ENCODE measurements around the gene TAS1R2.

Gene TAS1R2

DNA sequence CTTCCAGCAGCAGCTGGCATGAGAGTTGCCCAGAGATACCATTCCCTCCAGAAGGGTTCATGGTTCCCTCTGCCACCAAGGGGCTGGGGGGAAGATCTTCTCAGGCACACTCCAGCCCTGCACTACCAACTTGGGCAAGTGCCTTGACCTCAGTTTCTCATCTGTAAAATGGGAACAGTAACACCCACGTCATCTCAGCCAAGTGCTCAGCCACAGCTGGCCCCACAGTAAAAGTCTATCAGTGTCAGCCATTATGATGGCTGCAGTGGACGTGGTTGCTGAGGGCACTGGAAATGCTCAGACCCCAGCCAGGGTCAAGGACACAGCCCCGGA, 16.3 kb upstream of the TAS1R2 start:
- no peak overlapping the region for H3K4me3 ChIP-seq (ENCODE audit: control insufficient read depth, low read depth, low read length)
- TF ChIP-seq, protein P1, sequence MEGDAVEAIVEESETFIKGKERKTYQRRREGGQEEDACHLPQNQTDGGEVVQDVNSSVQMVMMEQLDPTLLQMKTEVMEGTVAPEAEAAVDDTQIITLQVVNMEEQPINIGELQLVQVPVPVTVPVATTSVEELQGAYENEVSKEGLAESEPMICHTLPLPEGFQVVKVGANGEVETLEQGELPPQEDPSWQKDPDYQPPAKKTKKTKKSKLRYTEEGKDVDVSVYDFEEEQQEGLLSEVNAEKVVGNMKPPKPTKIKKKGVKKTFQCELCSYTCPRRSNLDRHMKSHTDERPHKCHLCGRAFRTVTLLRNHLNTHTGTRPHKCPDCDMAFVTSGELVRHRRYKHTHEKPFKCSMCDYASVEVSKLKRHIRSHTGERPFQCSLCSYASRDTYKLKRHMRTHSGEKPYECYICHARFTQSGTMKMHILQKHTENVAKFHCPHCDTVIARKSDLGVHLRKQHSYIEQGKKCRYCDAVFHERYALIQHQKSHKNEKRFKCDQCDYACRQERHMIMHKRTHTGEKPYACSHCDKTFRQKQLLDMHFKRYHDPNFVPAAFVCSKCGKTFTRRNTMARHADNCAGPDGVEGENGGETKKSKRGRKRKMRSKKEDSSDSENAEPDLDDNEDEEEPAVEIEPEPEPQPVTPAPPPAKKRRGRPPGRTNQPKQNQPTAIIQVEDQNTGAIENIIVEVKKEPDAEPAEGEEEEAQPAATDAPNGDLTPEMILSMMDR (IDR thresholded peaks at IDR 0.05; ENCODE audit: control insufficient read depth, insufficient read depth, low read depth, low read length, missing control alignments): no peak
- no peak for DNase-seq (ENCODE audit: low read depth)

DNA sequence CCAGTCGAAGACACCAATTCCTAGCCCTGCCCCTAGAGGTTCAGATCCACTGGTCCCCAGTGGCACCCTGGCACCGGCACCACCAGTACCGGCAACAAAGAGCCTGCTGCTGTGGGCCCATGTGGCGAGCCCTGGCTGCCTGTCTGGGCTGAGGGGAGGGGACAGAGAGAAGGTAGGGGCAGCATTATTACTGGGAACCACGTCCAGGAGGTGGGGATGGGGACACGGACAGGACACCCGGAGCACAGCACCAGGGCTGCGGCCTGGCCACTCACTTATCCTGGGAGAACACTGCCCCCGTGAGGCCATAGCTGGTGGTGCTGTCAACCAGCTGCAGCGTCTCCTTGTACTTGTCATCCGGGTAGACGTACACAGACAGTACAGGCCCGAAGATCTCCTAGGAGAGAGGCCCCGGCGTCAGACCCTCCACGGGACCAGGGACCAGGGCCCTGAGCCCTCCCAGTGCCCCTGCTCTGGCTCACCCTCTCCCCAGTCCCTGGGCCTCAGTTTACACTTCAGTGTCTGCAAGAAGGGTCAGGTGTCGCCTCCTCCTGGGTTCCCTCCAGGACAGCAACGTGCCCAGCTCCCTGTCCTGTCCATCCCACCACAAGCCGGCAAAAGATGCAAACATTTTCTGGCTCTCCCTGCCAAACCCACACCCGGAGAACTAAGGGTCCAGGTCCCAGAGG, 15.8 kb upstream of the TAS1R2 start:
- TF ChIP-seq, protein P1 (IDR thresholded peaks at IDR 0.05; ENCODE audit: control insufficient read depth, insufficient read depth, low read depth, low read length, missing control alignments): peak; percentile 87
- no peak overlapping the region for H3K4me3 ChIP-seq (ENCODE audit: control insufficient read depth, low read depth, low read length)
- peak; percentile 50 for DNase-seq (ENCODE audit: low read depth)

DNA sequence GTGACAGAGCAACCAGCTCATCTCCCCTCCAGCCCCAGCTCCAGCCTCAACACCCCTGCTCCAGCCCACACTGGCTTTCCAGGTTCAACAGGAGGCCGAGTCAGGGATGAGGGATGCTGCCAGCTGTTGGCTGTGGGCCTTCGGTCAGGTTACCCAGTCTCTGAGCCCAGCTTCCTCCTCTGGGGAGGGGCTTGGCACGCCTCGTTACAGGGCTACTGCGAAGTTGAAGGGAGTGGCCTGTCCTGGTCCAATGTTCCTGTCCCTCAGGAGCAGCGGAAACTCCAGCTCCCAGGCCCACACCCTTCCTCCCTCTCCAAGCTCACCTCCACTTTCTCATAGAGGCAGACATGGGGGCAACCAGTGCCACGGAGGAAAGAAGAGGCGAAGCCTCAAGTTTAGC, 15.1 kb upstream of the TAS1R2 start:
- no peak for DNase-seq (ENCODE audit: low read depth)
- H3K4me3 ChIP-seq (ENCODE audit: control insufficient read depth, low read depth, low read length): no peak overlapping the region
- TF ChIP-seq, protein P1 (IDR thresholded peaks at IDR 0.05; ENCODE audit: control insufficient read depth, insufficient read depth, low read depth, low read length, missing control alignments): no peak

DNA sequence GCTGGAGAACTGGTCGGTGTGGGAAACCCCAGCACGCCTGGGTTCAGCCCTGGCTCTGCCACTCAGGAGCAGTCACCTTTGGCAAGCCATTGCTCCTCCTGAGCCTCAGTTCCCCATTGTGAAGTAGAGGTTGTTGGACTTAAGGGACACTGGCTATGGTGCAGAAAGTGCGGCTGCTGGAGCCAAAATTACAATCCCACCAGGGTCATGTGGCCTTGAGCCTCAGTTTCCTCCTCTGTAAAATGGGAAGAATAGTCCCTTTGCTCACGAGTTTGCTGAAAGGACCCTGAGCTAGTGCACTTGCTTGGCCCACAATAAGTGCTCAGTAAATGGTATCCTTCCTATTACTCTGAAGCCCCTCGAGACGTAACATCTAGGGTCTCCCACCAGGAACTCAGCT, 14.6 kb upstream of the TAS1R2 start:
- DNase-seq (ENCODE audit: low read depth): no peak
- TF ChIP-seq, protein P1 (IDR thresholded peaks at IDR 0.05; ENCODE audit: control insufficient read depth, insufficient read depth, low read depth, low read length, missing control alignments): no peak
- no peak overlapping the region for H3K4me3 ChIP-seq (ENCODE audit: control insufficient read depth, low read depth, low read length)

DNA sequence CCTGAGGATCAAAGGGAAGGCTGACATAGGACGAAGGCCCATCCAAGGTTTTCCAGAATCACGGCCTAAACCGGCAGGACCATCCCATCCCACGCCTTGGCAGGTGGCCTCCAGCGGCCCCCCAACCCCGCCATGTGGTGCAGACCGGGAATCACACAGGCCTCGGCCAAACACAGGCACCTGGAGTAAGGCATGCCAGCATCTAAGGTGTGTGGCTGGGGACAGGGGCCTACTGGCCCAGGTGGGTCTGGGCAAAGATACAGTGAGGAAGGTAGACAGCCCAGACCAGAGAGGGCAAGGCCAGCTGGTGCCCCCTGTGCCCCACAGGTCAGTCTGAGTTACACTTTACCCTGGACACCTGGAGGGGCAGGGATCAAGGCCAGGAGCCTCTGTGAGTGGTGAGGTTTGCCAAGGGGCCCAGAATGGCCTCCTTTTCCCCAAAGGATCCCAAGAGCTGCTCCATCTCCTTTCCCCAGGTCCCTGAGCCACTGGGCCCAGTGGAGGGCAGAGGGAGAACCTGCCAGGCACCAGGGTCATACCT, 12.7 kb upstream of the TAS1R2 start:
- DNase-seq (ENCODE audit: low read depth): no peak
- H3K4me3 ChIP-seq (ENCODE audit: control insufficient read depth, low read depth, low read length): no peak overlapping the region
- TF ChIP-seq, protein P1 (IDR thresholded peaks at IDR 0.05; ENCODE audit: control insufficient read depth, insufficient read depth, low read depth, low read length, missing control alignments): no peak

DNA sequence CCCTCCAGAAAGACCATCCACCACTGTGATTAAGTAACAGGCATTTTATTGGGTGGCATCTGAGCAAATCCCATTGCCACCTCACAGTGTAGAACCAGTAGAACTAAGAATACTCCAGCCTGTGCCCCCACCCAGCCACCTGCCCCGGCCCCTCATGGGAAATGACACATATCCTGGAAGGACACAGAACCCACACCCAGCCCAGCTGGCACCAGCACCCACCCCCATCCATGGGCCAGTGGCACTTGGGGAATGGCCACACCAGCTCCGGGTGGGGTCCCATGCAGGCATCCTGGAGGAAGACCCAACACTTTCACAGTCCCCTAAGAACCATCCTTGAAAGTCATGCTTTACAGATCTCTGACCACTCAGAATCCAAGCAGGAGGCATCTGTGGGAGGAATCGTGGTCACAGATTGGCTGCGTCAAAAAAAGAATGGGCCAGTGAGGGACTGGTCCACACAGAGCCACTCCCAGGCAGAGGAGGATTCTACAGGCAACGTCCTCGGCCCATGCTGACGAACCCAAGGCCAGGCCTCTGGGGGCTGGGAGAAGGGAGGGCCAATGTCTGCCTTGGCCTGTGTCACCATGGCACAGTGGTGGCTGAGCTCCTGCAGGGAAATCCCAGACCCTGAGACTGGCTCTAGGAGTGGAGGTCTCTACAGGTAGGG, 12.1 kb upstream of the TAS1R2 start:
- H3K4me3 ChIP-seq (ENCODE audit: control insufficient read depth, low read depth, low read length): no peak overlapping the region
- no peak for DNase-seq (ENCODE audit: low read depth)
- TF ChIP-seq, protein P1 (IDR thresholded peaks at IDR 0.05; ENCODE audit: control insufficient read depth, insufficient read depth, low read depth, low read length, missing control alignments): no peak

All from AG09309 (cell line).